Measurements from ENCODE around the gene PDSS1. TPM values are rescaled to one million over a fixed set of nuclear protein-coding genes. Genes with fewer than 3 reads are reported as not detected.
"Not testable (repeated sequence)": the region's sequence is repeated elsewhere in the genome, so short reads cannot be mapped to it uniquely, and the experiment has no call there.

Gene PDSS1
- total RNA-seq, 1 experiment from 2014 or later = 11.8 TPM

GRCh38 chr10:26738301-26738911, 40.9 kb downstream of the PDSS1 start:
- no peak for DNase-seq (ENCODE audit: low spot score)

- no peak for DNase-seq (ENCODE audit: low spot score)
Observed at GRCh38 chr10:26739071-26739631, 41.6 kb downstream of the PDSS1 start.

- no peak for DNase-seq (ENCODE audit: low spot score)
Observed at GRCh38 chr10:26741368-26741767, 43.9 kb downstream of the PDSS1 start.

GRCh38 chr10:26743091-26743490, 45.6 kb downstream of the PDSS1 start:
- no peak for DNase-seq (ENCODE audit: low spot score)

- no peak for DNase-seq (ENCODE audit: low spot score)
Observed at GRCh38 chr10:26743841-26744240, 46.3 kb downstream of the PDSS1 start.

GRCh38 chr10:26746061-26746460, 48.6 kb downstream of the PDSS1 start:
- no peak for DNase-seq (ENCODE audit: low spot score)

GRCh38 chr10:26755443-26755903, 58.0 kb downstream of the PDSS1 start:
- peak; percentile 27 for DNase-seq (ENCODE audit: low spot score)

- no peak for DNase-seq (ENCODE audit: low spot score)
Observed at GRCh38 chr10:26759008-26759407, 61.5 kb downstream of the PDSS1 start.

- no peak for DNase-seq (ENCODE audit: low spot score)
Observed at GRCh38 chr10:26765549-26765948, 68.0 kb downstream of the PDSS1 start.

GRCh38 chr10:26770069-26770468, 72.6 kb downstream of the PDSS1 start:
- DNase-seq (ENCODE audit: low spot score) = no peak

- DNase-seq (ENCODE audit: low spot score) = no peak
Observed at GRCh38 chr10:26773633-26774032, 76.1 kb downstream of the PDSS1 start.

- DNase-seq (ENCODE audit: low spot score) = no peak
Observed at GRCh38 chr10:26776258-26776657, 78.8 kb downstream of the PDSS1 start.

- no peak for DNase-seq (ENCODE audit: low spot score)
Observed at GRCh38 chr10:26777686-26778085, 80.2 kb downstream of the PDSS1 start.

GRCh38 chr10:26779176-26779860, 81.8 kb downstream of the PDSS1 start:
- no peak for DNase-seq (ENCODE audit: low spot score)

- DNase-seq (ENCODE audit: low spot score) = no peak
Observed at GRCh38 chr10:26780106-26780792, 82.7 kb downstream of the PDSS1 start.

GRCh38 chr10:26780793-26781601, 83.5 kb downstream of the PDSS1 start:
- peak; percentile 20 for DNase-seq (ENCODE audit: low spot score)

GRCh38 chr10:26781797-26782196, 84.3 kb downstream of the PDSS1 start:
- DNase-seq (ENCODE audit: low spot score) = no peak

GRCh38 chr10:26787362-26787761, 89.9 kb downstream of the PDSS1 start:
- DNase-seq (ENCODE audit: low spot score) = no peak

GRCh38 chr10:26789779-26790178, 92.3 kb downstream of the PDSS1 start:
- not testable (repeated sequence) for DNase-seq (ENCODE audit: low spot score)

GRCh38 chr10:26790221-26790995, 92.9 kb downstream of the PDSS1 start:
- DNase-seq (ENCODE audit: low spot score) = no peak

Measured in H4 (cell line).